Tibial artery (tissue), 4 donors: Measurements from ENCODE around the gene PARVA.

Experiments
- DNase-seq, 2 donors: peaks; one replicate each; pipeline ENCODE4 v3.0.0-alpha.2; 2019
- H3K27ac ChIP-seq, 2 donors: fragments of 200-600 bp; sonication (generic) in 1 of 2; 1 replicate in 1 of 2; 2 replicates in 1 of 2; pipeline ENCODE4 v1.5.1; 2018 to 2019; ENCODE audit warnings: mild to moderate bottlenecking in 1 of 2
- H3K27me3 ChIP-seq, 2 donors: fragments of 200-600 bp; sonication (generic) in 1 of 2; one replicate each; pipeline versions ENCODE4 v1.5.1 to v1.6.0; 2016 to 2019
- H3K36me3 ChIP-seq, 3 donors: fragments of 200-600 bp; sonication (generic) in 2 of 3; one replicate each; pipeline ENCODE4 v1.5.1; 2016 to 2019; ENCODE audit warnings: mild to moderate bottlenecking in 2 of 3
- H3K4me1 ChIP-seq, 4 donors: fragments of 200-600 bp; sonication (generic) in 2 of 4; 1 replicate in 3 of 4; 2 replicates in 1 of 4; pipeline ENCODE4 v1.5.1; 2016 to 2019
- H3K4me3 ChIP-seq, 2 donors: fragments of 200-600 bp; sonication (generic) in 1 of 2; 1 replicate in 1 of 2; 2 replicates in 1 of 2; pipeline ENCODE4 v1.5.1; 2018 to 2019; ENCODE audit warnings: mild to moderate bottlenecking in 2 of 2
- H3K9me3 ChIP-seq, 3 donors: fragments of 200-600 bp; sonication (generic) in 1 of 3; one replicate each; pipeline ENCODE4 v1.5.1; 2016 to 2019
- intact Hi-C: fragments of 100-400 bp; cut with DNase I; formaldehyde crosslinking; loops from one replicate; pipeline ENCODE4 v1.15.0; 2023; ENCODE audit warnings: low total_unique reads
- TF ChIP-seq, protein P1 (sequence below), 2 experiments: fragments of 200-600 bp in 1 of 2; fragments of 450-650 bp in 1 of 2; IDR thresholded peaks; one replicate each; pipeline ENCODE4 v1.5.1; 2017 to 2019; ENCODE audit warnings: antibody characterized with exemption in 2 of 2, mild to moderate bottlenecking in 1 of 2, moderate library complexity in 1 of 2

The PARVA gene

DNA sequence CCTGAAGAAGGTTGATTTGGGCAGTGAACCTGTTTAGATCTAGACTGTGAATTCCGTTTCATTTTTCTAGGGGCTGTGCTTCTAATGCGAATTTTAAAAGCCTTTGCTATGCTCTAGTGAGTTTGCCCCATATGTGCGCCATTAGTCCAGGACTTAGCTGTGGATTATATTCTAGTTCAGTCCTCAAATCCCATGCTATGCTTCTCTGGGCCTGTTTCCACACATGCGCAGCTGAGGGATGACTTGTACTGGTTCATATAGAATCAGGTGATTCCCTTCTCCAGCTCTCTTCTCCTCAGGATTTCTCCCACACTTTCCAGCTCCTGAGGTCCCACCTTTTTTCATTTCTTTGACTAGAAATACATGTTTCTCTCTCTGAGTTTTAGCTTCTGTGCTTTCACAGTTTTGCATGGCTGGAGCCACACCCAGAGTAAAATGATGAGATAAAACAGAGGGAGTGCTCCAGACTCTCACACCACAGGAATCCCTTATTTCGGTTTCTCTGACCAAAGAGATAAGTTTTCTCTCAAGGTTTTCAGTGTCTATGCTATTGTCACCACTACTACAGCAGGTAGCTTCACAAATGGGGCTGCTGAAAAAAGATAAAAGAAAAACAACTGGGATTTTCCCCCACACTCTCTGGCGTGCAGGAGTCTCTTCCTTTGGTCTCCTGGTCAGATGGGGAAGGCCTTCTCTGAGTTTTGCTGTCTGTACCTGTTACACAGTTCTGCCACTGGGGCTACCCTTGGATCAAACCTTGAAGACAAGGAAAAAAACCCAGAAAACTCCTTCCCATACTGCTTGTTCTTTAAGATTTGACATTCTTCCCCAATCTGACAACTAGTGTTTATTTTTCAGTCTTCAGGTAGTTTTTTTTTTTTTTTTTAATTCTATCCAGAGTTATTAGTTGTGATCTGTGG, 200.6 kb downstream of the PARVA start:
- TF ChIP-seq, protein P1, sequence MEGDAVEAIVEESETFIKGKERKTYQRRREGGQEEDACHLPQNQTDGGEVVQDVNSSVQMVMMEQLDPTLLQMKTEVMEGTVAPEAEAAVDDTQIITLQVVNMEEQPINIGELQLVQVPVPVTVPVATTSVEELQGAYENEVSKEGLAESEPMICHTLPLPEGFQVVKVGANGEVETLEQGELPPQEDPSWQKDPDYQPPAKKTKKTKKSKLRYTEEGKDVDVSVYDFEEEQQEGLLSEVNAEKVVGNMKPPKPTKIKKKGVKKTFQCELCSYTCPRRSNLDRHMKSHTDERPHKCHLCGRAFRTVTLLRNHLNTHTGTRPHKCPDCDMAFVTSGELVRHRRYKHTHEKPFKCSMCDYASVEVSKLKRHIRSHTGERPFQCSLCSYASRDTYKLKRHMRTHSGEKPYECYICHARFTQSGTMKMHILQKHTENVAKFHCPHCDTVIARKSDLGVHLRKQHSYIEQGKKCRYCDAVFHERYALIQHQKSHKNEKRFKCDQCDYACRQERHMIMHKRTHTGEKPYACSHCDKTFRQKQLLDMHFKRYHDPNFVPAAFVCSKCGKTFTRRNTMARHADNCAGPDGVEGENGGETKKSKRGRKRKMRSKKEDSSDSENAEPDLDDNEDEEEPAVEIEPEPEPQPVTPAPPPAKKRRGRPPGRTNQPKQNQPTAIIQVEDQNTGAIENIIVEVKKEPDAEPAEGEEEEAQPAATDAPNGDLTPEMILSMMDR (IDR thresholded peaks at IDR 0.05) = no peak
- DNase-seq = no peak
- no peak overlapping the region for H3K4me3 ChIP-seq
- no peaks in the 10 kb centered on the region for H3K36me3 ChIP-seq
- intact Hi-C loops = no loop called here
- no peaks in the 10 kb centered on the region for H3K27me3 ChIP-seq
- no peak overlapping the region for H3K27ac ChIP-seq
- no peaks in the 10 kb centered on the region for H3K9me3 ChIP-seq
- no peaks in the 10 kb centered on the region for H3K4me1 ChIP-seq

DNA sequence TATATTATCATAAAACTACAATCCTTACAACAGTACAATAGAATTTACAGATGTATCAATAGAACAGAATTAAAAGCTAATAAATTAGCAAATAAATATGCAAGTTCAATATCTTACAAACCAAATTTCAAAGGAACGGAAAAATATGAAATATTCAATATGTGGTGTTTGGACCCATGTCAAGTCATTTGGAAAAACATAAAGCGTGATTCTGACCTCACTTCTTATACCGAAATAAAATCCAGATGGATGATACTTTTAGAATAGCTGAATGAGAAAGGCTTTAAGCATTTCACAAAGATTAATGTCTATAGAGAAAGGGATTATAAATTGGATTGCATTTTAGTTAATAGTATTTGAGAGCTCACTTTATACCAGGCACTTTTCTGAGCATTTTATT, 204.0 kb downstream of the PARVA start:
- H3K4me1 ChIP-seq = peaks cover 0 to 9% (median 2%) of the 10 kb centered on the region in 4 donors
- TF ChIP-seq, protein P1 (IDR thresholded peaks at IDR 0.05) = no peak
- intact Hi-C loops = no loop called here
- no peak for DNase-seq
- H3K4me3 ChIP-seq = no peak overlapping the region
- H3K36me3 ChIP-seq = no peaks in the 10 kb centered on the region
- no peaks in the 10 kb centered on the region for H3K9me3 ChIP-seq
- H3K27ac ChIP-seq = no peak overlapping the region
- no peaks in the 10 kb centered on the region for H3K27me3 ChIP-seq

DNA sequence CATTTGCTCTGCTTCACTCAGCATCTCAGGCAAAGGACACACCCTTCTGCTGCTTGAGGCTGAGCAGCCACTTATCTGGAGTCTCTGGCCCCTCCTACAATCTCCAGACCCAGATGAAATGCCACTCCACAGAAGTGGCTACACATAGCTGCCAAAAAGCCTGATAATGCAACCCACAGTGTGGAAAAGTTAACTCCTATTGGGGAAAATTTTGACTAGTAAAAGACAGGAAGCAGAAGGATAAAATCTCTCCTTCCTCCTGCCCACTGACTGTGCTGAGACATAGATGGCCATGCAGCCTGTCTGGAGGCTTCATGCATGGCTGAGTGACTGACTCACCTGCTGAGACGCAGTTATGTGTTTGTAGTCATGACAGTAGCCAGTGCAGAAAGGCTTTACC, 204.6 kb downstream of the PARVA start:
- TF ChIP-seq, protein P1 (IDR thresholded peaks at IDR 0.05) = no peak
- intact Hi-C loops = no loop called here
- Histone ChIP-seq H3K36me3 (no peaks in the 10 kb centered on the region), H3K4me1 (peaks cover 0 to 11% (median 2%) of the 10 kb centered on the region in 4 donors), H3K27me3 (no peaks in the 10 kb centered on the region), H3K27ac (no peak overlapping the region), H3K4me3 (no peak overlapping the region), H3K9me3 (no peaks in the 10 kb centered on the region)
- no peak for DNase-seq
